GM12875 (cell line): ENCODE results near the gene ZNF275.
"Not testable (repeated sequence)": the region's sequence is repeated elsewhere in the genome, so short reads cannot be mapped to it uniquely, and the experiment has no call there.

ENCODE experiments used
- H3K4me3 ChIP-seq: one replicate; pipeline ENCODE4 v1.5.1; 2011; ENCODE audit warnings: low read depth, low read length, control low read depth
- CTCF ChIP-seq: IDR thresholded peaks from 2 replicates; pipeline ENCODE4 v1.5.1; 2011; ENCODE audit warnings: low read depth, mild to moderate bottlenecking, control low read depth, inconsistent platforms, low read length, moderate library complexity, borderline replicate concordance; ENCODE audit not compliant: insufficient read depth

The ZNF275 gene

GRCh38 chrX:153382563-153383482, 48.9 kb downstream of the ZNF275 start:
- no peak for TF ChIP-seq CTCF

GRCh38 chrX:153384390-153384789, 50.4 kb downstream of the ZNF275 start:
- no peak overlapping the region for H3K4me3 ChIP-seq
- no peak for TF ChIP-seq CTCF

More at GRCh38 chrX:153382563-153383482, 48.9 kb downstream of the ZNF275 start:
- no peak overlapping the region for H3K4me3 ChIP-seq

GRCh38 chrX:153384973-153385372, 51.0 kb downstream of the ZNF275 start:
- not testable (repeated sequence) for H3K4me3 ChIP-seq

GRCh38 chrX:153386097-153386496, 52.1 kb downstream of the ZNF275 start:
- H3K4me3 ChIP-seq: no peak overlapping the region
- no peak for TF ChIP-seq CTCF

- TF ChIP-seq CTCF: no peak
- H3K4me3 ChIP-seq: no peak overlapping the region
Observed at GRCh38 chrX:153387345-153387744, 53.4 kb downstream of the ZNF275 start.

- no peak for TF ChIP-seq CTCF
- H3K4me3 ChIP-seq: no peak overlapping the region
Observed at GRCh38 chrX:153387987-153388721, 54.2 kb downstream of the ZNF275 start.

GRCh38 chrX:153388722-153389459, 54.9 kb downstream of the ZNF275 start:
- TF ChIP-seq CTCF: no peak
- H3K4me3 ChIP-seq: no peak overlapping the region

- H3K4me3 ChIP-seq: not testable (repeated sequence)
Observed at GRCh38 chrX:153389460-153389768, 55.5 kb downstream of the ZNF275 start.
